Glomerular visceral epithelial cell (primary cell): ENCODE results near the gene NYNRIN.

Experiments
- DNase-seq: peaks from one replicate; pipeline ENCODE4 v3.0.0-alpha.2; 2016; ENCODE audit errors: extremely low spot score

The NYNRIN gene

GRCh38 chr14:24456980-24457379, 58.2 kb downstream of the NYNRIN start:
- no peak for DNase-seq

GRCh38 chr14:24458736-24459135, 59.9 kb downstream of the NYNRIN start:
- DNase-seq: no peak

- DNase-seq: no peak
Measured at GRCh38 chr14:24459331-24459730, 60.5 kb downstream of the NYNRIN start.

GRCh38 chr14:24461336-24461735, 62.5 kb downstream of the NYNRIN start:
- no peak for DNase-seq

- no peak for DNase-seq
Measured at GRCh38 chr14:24463017-24463883, 64.4 kb downstream of the NYNRIN start.

- DNase-seq: no peak
Measured at GRCh38 chr14:24463884-24464785, 65.3 kb downstream of the NYNRIN start.

GRCh38 chr14:24465368-24465767, 66.6 kb downstream of the NYNRIN start:
- no peak for DNase-seq

GRCh38 chr14:24465805-24466204, 67.0 kb downstream of the NYNRIN start:
- no peak for DNase-seq
